CD4-positive, alpha-beta T cell treated with Interleukin-12 subunit alpha and Interleukin-12 subunit beta, for 1 hour (primary cell): Measurements from ENCODE around the gene HDAC8.
"Not testable (repeated sequence)": the region's sequence is repeated elsewhere in the genome, so short reads cannot be mapped to it uniquely, and the experiment has no call there.

Experiments
- DNase-seq: peaks from one replicate; pipeline ENCODE4 v3.0.0-alpha.2; 2020

The HDAC8 gene

GRCh38 chrX:72368796-72369195, 203.8 kb downstream of the HDAC8 start:
- DNase-seq = no peak

GRCh38 chrX:72367516-72367915, 205.1 kb downstream of the HDAC8 start:
- no peak for DNase-seq

GRCh38 chrX:72366701-72367454, 205.8 kb downstream of the HDAC8 start:
- DNase-seq = no peak

- no peak for DNase-seq
Observed at GRCh38 chrX:72366178-72366577, 206.5 kb downstream of the HDAC8 start.

GRCh38 chrX:72365126-72365525, 207.5 kb downstream of the HDAC8 start:
- DNase-seq = no peak

GRCh38 chrX:72360326-72360725, 212.3 kb downstream of the HDAC8 start:
- DNase-seq = no peak

- DNase-seq = no peak
Observed at GRCh38 chrX:72358313-72358712, 214.3 kb downstream of the HDAC8 start.

- no peak for DNase-seq
Observed at GRCh38 chrX:72352786-72353185, 219.9 kb downstream of the HDAC8 start.

- no peak for DNase-seq
Observed at GRCh38 chrX:72351606-72352334, 220.9 kb downstream of the HDAC8 start.

- no peak for DNase-seq
Observed at GRCh38 chrX:72349190-72349589, 223.5 kb downstream of the HDAC8 start.

- no peak for DNase-seq
Observed at GRCh38 chrX:72348247-72348979, 224.2 kb downstream of the HDAC8 start.

GRCh38 chrX:72347366-72347765, 225.3 kb downstream of the HDAC8 start:
- DNase-seq = no peak

- no peak for DNase-seq
Observed at GRCh38 chrX:72346302-72346949, 226.2 kb downstream of the HDAC8 start.

- DNase-seq = no peak
Observed at GRCh38 chrX:72340626-72341025, 232.0 kb downstream of the HDAC8 start.

- DNase-seq = no peak
Observed at GRCh38 chrX:72340041-72340440, 232.6 kb downstream of the HDAC8 start.

- DNase-seq = no peak
Observed at GRCh38 chrX:72330131-72330530, 242.5 kb downstream of the HDAC8 start.

- DNase-seq = no peak
Observed at GRCh38 chrX:72326605-72327300, 245.9 kb downstream of the HDAC8 start.

- DNase-seq = not testable (repeated sequence)
Observed at GRCh38 chrX:72319651-72320050, 253.0 kb downstream of the HDAC8 start.

- no peak for DNase-seq
Observed at GRCh38 chrX:72317139-72317538, 255.5 kb downstream of the HDAC8 start.

GRCh38 chrX:72316408-72317110, 256.1 kb downstream of the HDAC8 start:
- no peak for DNase-seq

GRCh38 chrX:72314881-72315280, 257.8 kb downstream of the HDAC8 start:
- DNase-seq = no peak
